Ecto neural progenitor cell (in vitro differentiated cells): ENCODE results near the gene BCAS3.

Experiments used
- DNase-seq: peaks from one replicate; pipeline ENCODE4 v3.0.0-alpha.2; 2018; ENCODE audit warnings: low spot score

The BCAS3 gene

GRCh38 chr17:61363601-61364462, 686.2 kb downstream of the BCAS3 start:
- no peak for DNase-seq

DNA sequence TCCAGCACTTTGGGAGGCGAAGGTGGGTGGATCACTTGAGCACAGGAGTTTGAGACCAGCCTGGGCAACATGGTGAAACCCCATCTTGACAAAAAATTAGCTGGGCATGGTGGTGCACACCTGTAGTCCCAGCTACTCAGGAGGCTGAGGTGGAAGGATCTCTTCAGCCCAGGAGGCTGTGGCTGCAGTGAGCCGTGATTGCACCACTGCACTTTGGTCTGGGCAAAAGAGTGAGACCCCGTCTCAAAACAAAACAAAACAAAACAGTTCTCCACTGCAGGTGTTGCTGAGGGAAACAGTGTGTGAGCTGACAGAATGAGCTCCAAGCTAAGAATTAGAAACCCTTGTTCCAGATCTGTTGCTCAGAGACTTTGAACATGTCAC, 686.8 kb downstream of the BCAS3 start:
- DNase-seq, result no peak

DNA sequence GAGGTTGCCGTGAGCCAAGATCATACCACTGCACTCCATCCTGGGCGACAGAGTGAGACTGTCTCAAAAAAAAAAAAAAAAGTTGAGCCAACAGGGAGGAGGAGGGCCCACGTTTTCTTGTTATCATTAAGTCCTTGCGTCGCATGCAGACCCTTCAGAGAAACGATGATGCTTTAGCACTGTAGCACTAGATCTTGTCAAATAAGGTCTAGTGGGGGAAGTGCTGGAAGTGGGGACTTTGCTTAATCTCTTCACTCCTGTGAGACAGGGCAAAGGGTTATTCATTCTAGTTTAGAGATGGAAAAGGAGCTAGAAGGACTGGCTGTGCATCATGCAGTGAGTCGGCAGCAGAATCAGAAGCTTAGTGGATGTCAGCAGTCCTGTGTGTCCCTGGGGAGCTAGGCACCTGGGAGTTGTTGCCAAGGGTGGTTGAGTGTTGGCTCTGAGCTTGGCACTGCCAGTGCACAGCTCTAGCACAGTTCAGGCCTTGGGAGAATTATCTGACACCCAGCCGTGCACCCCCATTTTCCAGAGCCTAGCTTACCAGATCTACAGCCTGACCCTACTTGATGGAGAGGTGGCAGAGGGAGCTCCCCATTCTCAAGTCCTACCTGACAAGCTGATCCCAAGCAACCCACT, 688.5 kb downstream of the BCAS3 start:
- DNase-seq, result no peak

GRCh38 chr17:61366715-61367413, 689.2 kb downstream of the BCAS3 start:
- DNase-seq, result no peak

DNA sequence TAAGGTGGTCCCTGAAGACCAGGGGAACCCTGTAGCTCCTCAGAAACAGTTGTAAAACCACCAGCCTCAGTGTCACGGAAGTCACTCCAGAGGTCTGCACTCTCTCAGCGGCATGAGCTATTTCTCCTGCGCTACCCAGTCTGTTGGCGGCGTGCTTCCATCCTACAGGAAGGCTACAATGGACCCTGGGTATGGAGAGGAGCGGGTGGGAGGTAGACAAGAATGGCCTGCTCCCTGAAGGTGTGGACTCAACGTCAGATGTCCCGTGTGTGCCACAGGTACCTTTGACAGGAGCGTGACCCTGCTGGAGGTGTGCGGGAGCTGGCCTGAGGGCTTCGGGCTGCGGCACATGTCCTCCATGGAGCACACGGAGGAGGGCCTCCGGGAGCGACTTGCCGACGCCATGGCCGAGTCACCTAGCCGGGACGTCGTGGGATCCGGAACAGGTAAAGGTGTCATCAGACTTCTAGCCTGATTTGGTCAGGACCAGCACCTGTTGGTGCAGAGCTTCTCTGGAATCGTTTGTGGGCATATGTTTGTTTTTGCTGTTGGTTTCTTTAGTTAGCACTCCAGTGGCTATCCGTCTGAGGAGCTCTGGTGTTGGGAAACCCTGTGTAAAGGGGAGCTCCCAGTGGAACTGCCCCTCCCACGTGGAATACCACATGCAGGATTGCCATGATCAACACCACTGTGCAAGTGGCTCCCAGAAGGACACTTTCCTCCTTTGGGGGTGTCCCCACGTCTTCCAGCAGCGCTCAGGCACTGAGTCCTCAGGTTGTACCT, 690.6 kb downstream of the BCAS3 start:
- DNase-seq, result no peak

DNA sequence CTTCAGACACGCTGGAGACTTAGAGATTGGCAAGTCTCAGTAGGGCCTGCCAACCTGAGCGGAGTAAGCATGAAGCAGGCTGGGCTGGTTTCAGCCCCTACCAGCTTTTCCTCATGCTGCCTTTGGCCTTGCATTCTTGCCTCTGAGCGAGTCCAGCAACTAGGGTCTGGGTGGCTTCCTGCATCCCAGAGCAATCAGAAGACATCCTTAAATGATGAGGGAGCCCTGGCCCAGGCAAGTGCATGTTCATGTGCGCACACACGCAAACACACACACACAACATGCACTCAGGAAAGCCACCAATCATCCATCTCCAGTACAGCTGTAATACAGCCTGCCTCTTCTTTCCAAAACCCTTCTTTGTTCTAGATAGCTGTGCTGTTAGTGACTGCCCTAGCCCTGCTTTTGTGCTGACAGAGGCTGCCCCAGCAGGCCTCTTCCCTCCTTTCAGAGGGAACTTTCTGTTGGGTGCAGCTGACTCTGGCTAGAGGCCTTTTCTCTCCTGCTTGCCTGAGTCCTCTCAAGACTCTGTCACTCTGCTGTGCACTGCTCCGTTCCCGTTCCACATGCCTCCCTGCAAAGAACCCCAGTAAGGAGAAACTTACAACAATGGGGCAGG, 691.3 kb downstream of the BCAS3 start:
- DNase-seq, result no peak

DNA sequence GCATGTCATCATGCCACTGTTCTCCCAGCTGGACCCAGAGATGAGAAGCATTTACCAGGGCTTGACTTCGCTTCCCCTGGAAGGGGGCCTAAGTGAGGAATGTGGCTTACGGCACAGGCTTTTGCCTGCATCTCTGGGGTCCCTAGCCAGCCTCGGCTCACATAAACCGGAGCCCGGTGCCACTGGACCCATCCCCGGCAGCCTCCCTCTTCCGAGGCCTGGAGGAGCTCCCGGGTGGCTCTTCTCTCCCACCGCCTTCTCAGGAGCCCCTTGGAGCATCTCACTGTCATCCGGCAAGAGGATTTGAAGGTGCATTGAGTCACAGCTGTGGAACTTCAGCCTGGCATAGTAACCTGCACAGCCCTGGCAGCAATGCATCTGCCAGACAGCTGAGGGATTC, 692.1 kb downstream of the BCAS3 start:
- no peak for DNase-seq

DNA sequence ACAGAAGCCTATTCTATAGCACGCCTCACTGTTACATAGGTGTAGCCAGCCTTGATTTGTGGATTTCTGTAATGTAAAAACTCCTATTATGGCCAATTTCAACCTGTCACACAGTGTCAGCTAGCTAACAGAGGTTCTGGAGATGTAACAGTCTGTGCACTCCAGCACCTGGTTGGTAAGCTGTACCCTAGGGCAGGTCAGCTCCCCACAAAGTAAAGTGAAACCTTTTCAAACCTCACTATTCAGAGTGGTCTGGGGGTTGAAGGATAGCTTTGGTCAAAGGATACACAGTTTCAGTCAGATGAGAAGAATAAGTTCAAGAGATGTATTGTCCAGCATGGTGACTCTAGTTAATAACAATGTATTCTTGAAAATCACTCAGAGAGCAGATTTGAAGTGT, 693.5 kb downstream of the BCAS3 start:
- DNase-seq, result no peak

DNA sequence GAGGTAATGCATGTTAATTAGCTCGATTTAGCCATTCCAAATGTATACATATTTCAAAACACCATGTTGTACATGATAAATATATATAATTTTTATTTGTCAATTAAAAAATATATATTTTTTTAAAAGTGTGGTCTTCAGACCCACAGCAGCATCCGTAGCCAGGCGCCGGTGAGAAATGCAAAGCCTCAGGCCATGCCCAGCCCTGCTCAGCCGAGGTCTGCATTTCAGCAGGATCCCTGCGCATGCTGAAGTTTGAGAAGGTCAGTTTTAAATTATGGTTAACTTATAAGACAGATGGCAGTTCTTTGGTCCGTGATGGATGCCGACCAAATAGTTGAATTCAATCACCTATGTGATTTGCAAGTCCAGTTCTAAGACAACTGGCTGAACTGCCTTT, 694.0 kb downstream of the BCAS3 start:
- DNase-seq, result no peak

DNA sequence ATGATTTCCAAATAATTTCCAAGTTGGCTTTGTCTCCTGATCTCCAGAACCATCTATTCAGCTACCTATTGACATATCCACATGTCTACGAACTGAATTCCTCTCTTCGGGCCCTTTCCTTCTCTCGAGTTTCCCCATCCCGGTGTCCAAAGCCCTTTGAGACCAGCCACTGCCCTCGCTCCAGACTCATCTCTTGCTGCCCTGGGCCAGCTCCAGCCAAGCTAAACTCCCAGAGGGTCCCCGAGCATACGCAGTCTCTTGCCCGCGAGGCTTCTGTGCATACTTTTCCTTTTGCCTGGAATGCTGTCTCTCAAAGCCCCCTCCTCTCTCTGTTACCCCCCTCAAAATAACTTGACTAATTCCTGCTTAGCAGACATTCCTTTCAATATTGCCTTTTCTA, 694.8 kb downstream of the BCAS3 start:
- DNase-seq, result no peak

DNA sequence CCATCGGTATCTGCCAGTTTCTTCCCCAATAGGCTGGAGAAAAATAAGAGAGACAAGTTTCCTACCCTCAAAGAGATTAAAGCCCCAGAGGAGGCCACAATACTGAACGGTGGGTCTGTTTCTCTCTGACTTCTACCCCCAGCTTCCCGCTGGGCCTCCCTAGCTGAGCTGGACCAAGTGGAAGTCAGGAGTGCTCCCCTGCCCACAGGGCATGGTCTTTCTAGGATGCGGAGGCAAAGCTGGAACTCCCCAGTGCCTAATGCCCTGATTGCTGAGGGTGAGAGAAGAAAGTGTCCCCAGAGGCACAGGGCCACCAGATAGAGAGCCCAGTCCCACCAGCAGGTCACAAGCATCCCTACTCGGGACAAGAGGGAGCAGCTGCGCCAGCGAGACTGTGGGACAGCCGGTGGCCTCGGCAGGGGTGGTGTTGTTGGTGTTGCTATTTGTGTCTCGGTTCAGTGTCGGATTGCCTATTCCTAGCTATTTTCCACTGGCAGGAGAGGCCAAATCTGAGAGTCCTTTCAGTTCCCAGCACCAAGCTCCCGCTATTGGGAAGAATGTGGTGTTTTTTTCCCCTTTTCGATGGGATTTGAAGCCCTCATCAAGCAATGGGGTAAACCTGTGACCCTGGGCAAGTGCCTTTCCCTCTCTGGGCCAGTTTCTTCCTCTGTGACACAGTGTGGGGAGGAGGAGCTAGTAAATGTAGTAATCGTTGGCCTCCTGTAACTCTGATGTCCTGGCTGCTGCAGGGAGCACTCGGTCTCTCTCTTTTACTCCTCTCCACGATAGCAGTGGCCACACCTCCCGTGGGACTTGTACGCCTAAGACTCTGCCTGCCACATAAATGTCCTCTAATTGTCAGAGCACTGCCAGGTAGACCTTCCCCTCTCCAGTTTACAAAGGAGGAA, 699.5 kb downstream of the BCAS3 start:
- no peak for DNase-seq

DNA sequence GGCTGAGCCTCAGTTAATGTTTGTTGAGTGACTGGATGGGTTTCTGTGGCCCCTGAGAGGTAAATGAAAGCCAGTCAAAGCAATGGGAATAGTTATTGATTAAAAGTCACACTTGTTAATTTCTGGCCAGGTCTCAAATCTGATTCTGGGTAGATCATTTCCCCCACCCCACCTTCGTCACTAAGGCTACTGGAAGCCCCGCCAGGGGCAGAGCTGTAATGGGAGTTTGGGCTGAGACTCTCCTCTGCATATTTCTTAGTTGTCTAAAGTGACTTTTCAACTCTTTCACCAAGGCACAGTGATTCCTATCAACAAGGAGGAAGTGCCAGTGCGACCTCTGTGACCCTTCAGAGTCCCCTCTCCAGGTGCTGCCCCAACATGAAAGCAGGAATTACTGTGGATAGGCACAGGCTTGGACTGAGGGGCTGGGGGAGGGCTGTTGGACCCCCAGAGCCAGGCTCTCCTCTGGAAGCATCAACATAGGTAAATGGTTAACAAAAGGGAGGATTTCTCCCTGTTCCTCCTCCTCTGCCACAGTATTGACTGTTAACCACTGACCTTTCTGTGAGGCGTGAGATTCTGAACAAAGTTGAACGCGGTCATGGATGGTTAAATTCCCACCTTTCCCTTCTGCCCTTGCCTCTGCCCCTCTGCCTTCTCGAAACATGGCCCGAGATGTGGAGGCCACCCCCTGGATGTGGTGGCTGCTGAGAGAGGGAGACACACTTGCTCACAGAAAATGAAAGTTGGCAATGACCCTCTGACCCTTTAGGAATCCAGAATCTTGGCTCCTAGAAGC, 701.2 kb downstream of the BCAS3 start:
- no peak for DNase-seq

- DNase-seq, result no peak
Measured at GRCh38 chr17:61379457-61380216, 702.0 kb downstream of the BCAS3 start.

- no peak for DNase-seq
Measured at GRCh38 chr17:61380217-61380835, 702.7 kb downstream of the BCAS3 start.

DNA sequence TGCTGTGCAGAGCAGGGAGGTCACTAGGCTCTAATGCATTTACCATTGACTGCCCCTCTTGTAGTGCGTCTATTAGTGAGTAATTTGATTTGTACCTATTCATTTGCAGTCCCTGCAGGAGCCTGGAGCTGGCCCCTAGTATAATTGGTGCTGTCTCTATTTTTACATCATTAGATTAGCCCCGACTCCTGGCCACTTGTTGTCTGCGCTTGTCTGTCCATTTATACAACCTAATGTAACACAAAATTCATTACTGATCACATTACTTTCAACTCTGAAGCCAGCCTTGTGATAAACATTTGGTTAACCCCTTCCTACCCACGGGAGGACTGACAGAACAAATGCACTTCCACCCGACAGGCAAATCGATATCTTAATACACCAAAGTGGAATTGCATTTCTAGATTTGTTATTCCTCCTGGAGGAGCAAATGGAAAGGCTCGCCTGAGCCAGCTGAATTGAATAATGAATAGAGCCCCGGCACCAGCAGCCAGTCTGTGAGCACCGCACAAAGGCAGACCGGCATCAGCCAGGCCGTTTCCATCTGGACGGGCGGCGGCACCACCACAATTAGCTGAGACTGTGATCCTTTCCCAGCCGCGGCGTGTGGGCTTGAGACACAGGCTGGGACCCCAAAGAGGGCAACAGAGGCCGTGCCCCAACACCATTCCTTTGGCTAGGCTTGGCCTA, 703.3 kb downstream of the BCAS3 start:
- no peak for DNase-seq

- DNase-seq, result no peak
Measured at GRCh38 chr17:61381537-61381936, 703.9 kb downstream of the BCAS3 start.

- no peak for DNase-seq
Measured at GRCh38 chr17:61382796-61383688, 705.4 kb downstream of the BCAS3 start.
